ENCODE data around the gene TRABD2B. TPM values are rescaled to one million over a fixed set of nuclear protein-coding genes. Genes with fewer than 3 reads are reported as not detected.

The TRABD2B gene
- total RNA-seq, 1 donor, result under 0.01 TPM

GRCh38 chr1:47766832-47767740 is 230.1 kb downstream of the TRABD2B start:
- Histone ChIP-seq H3K79me2 (ENCODE audit: insufficient read depth, low read length) (no peaks in the 10 kb centered on the region), H3K9me3 (ENCODE audit: low read depth, low read length) (no peaks in the 10 kb centered on the region), H3K4me2 (ENCODE audit: insufficient read depth, low read length) (no peak overlapping the region), H3K4me1 (ENCODE audit: insufficient read depth, low read length) (no peaks in the 10 kb centered on the region), H4K20me1 (ENCODE audit: insufficient read depth, low read length) (peaks cover 2% of the 10 kb centered on the region), H3K36me3 (ENCODE audit: insufficient read depth, low read length) (no peaks in the 10 kb centered on the region), H2AFZ (ENCODE audit: low read length) (no peak overlapping the region), H3K4me3 (ENCODE audit: insufficient read depth, low read length) (no peak overlapping the region), H3K27ac (ENCODE audit: low read depth, low read length) (no peak overlapping the region), H3K27me3 (ENCODE audit: insufficient read depth, low read length) (peaks cover 3% of the 10 kb centered on the region)
- TF ChIP-seq CTCF (IDR thresholded peaks at IDR 0.05; ENCODE audit: extremely low read depth, low read depth, low read length), result no peak
- DNase-seq (ENCODE audit: insufficient read length, low spot score, missing footprints), result no peak

- Histone ChIP-seq H3K4me1 (ENCODE audit: insufficient read depth, low read length) (no peaks in the 10 kb centered on the region), H3K27ac (ENCODE audit: low read depth, low read length) (no peak overlapping the region), H4K20me1 (ENCODE audit: insufficient read depth, low read length) (peaks cover 2% of the 10 kb centered on the region), H3K27me3 (ENCODE audit: insufficient read depth, low read length) (peaks cover 3% of the 10 kb centered on the region), H3K4me3 (ENCODE audit: insufficient read depth, low read length) (no peak overlapping the region), H3K4me2 (ENCODE audit: insufficient read depth, low read length) (no peak overlapping the region), H3K79me2 (ENCODE audit: insufficient read depth, low read length) (no peaks in the 10 kb centered on the region), H3K36me3 (ENCODE audit: insufficient read depth, low read length) (no peaks in the 10 kb centered on the region), H3K9me3 (ENCODE audit: low read depth, low read length) (no peaks in the 10 kb centered on the region), H2AFZ (ENCODE audit: low read length) (no peak overlapping the region)
- TF ChIP-seq CTCF (IDR thresholded peaks at IDR 0.05; ENCODE audit: extremely low read depth, low read depth, low read length), result no peak
- DNase-seq (ENCODE audit: insufficient read length, low spot score, missing footprints), result no peak
Measured at GRCh38 chr1:47765742-47766485, 231.3 kb downstream of the TRABD2B start.

GRCh38 chr1:47765236-47765635 is 231.9 kb downstream of the TRABD2B start:
- no peak overlapping the region for H3K4me3 ChIP-seq (ENCODE audit: insufficient read depth, low read length)
- TF ChIP-seq CTCF (IDR thresholded peaks at IDR 0.05; ENCODE audit: extremely low read depth, low read depth, low read length), result no peak
- H2AFZ ChIP-seq (ENCODE audit: low read length), result no peak overlapping the region
- H3K27ac ChIP-seq (ENCODE audit: low read depth, low read length), result no peak overlapping the region
- no peaks in the 10 kb centered on the region for H3K4me1 ChIP-seq (ENCODE audit: insufficient read depth, low read length)
- H3K9me3 ChIP-seq (ENCODE audit: low read depth, low read length), result no peaks in the 10 kb centered on the region
- peaks cover 2% of the 10 kb centered on the region for H4K20me1 ChIP-seq (ENCODE audit: insufficient read depth, low read length)
- DNase-seq (ENCODE audit: insufficient read length, low spot score, missing footprints), result no peak
- no peaks in the 10 kb centered on the region for H3K36me3 ChIP-seq (ENCODE audit: insufficient read depth, low read length)
- H3K27me3 ChIP-seq (ENCODE audit: insufficient read depth, low read length), result peaks cover 3% of the 10 kb centered on the region
- H3K4me2 ChIP-seq (ENCODE audit: insufficient read depth, low read length), result no peak overlapping the region
- H3K79me2 ChIP-seq (ENCODE audit: insufficient read depth, low read length), result no peaks in the 10 kb centered on the region

Data from osteoblast (primary cell).